Heart left ventricle (tissue), 16 donors: ENCODE measurements around the gene C11orf68. TPM values are rescaled to one million over a fixed set of nuclear protein-coding genes. Genes with fewer than 3 reads are reported as not detected.

Experiments used
- ATAC-seq, 4 donors: fragments of 200-7000 bp; cut with Tn5 transposase; one replicate each; pipeline ENCODE4 v1.9.1; 2020 to 2022; ENCODE audit warnings: moderate library complexity in 4 of 4, mild to moderate bottlenecking in 3 of 4, moderate number of reproducible peaks in 1 of 4
- DNase-seq, 5 donors: peaks; one replicate each; pipeline ENCODE4 v3.0.0-alpha.2; 2020
- H3K27ac ChIP-seq, 12 donors: fragments of 200-600 bp; sonication (generic) in 4 of 12; one replicate each; pipeline versions ENCODE4 v1.5.0 to v1.8.0; 2016 to 2022; ENCODE audit warnings: mild to moderate bottlenecking in 2 of 12
- H3K27me3 ChIP-seq, 9 donors: fragments of 200-600 bp; sonication (generic) in 2 of 9; one replicate each; pipeline versions ENCODE4 v1.5.1 to v1.8.0; 2016 to 2022; ENCODE audit warnings: mild to moderate bottlenecking in 3 of 9
- H3K36me3 ChIP-seq, 9 donors: fragments of 200-600 bp; sonication (generic) in 2 of 9; one replicate each; pipeline versions ENCODE4 v1.5.0 to v1.8.0; 2018 to 2022; ENCODE audit warnings: mild to moderate bottlenecking in 2 of 9
- H3K4me1 ChIP-seq, 12 donors: fragments of 200-600 bp; sonication (generic) in 4 of 12; one replicate each; pipeline versions ENCODE4 v1.5.0 to v1.8.0; 2016 to 2022; ENCODE audit warnings: mild to moderate bottlenecking in 3 of 12
- H3K4me3 ChIP-seq, 12 donors: fragments of 200-600 bp; sonication (generic) in 4 of 12; one replicate each; pipeline versions ENCODE4 v1.5.0 to v1.8.0; 2017 to 2022; ENCODE audit warnings: mild to moderate bottlenecking in 9 of 12, moderate library complexity in 4 of 12
- H3K9me3 ChIP-seq, 12 donors: fragments of 200-600 bp; sonication (generic) in 4 of 12; one replicate each; pipeline versions ENCODE4 v1.5.0 to v1.8.0; 2016 to 2022; ENCODE audit warnings: mild to moderate bottlenecking in 1 of 12
- POLR2A ChIP-seq, 2 donors: fragments of 450-650 bp; IDR thresholded peaks; one replicate each; pipeline ENCODE4 v1.6.1; 2017; ENCODE audit warnings: antibody characterized with exemption in 2 of 2, mild to moderate bottlenecking in 2 of 2, moderate library complexity in 2 of 2
- WGBS, 4 donors: extraction: QIAGEN DNeasy Blood & Tissue Kit in 2 of 4; methylation state at CpG; one replicate each; pipeline versions ENCODE4 v1.1.5 to v1.1.7; 2013 to 2018; 5-methylcytosine and 5-hydroxymethylcytosine counted together
- intact Hi-C, 10 donors: fragments of 100-400 bp; cut with DNase I; formaldehyde crosslinking; loops; one replicate each; pipeline versions ENCODE4 v1.11.1 to v1.14.2; 2022
- polyA plus RNA-seq, 2 donors: library from polyadenylated mRNA; stranded (reverse); fragments of 200-250 nt; gene quantifications; one replicate each; pipeline ENCODE4 v1.2.3, GENCODE V29; 2013
- total RNA-seq, 9 donors: library from RNA; depleted of rRNA in 2 of 9; stranded (reverse); fragments of >200 nt in 2 of 9; fragmentation: NEBNext Ultra II Directional in 3 of 9; extraction: Animal tissue kit (Norgen Biotek cat#: 25700) in 3 of 9; gene quantifications; one replicate each; pipeline versions ENCODE4 v1.1.0 to v1.2.4, GENCODE V29; 2016 to 2023
- TF ChIP-seq, protein P1 (sequence below), 12 donors: fragments of 200-600 bp; sonication (generic) in 4 of 12; IDR thresholded peaks; one replicate each; pipeline versions ENCODE4 v1.5.0 to v1.8.0; 2018 to 2022; ENCODE audit warnings: antibody characterized with exemption in 12 of 12, mild to moderate bottlenecking in 5 of 12
- donor health status: ischemic (EF 13 %, LVEDD 7.1; RV severe dilation, severe dysfunction).
- donor health status: healthy with polysubstance abuse.
- donor health status: DM: no; HTN: yes; CAD: no.
- donor health status: DM: no; HTN: no; CAD: no.
- donor health status: ischemic (EF 25% LVEDD 6.9; RV normal size, moderate dysfunction).
- donor health status: ischemic (EF 25% LVEDD 5.7; RV mildly dilated, moderate dysfunction).
- donor health status: healthy.
- donor health status: DM: yes; HTN: yes; CAD: no.
- donor health status: ischemic (EF 35%, LVEDD 5.7; RV mildly dilated, moderate dysfunction).
- donor health status: nonischemic (EF 11% LVEDD 7.7; RV severe dilation, severe dysfunction).
- donor health status: DM: yes; HTN: yes; CAD: no.
- donor health status: PGD.
- donor health status: ischemic (EF 29% LVEDD 5.4; RV normal size, mild dysfunction).
- donor health status: nonischemic (EF 23%, LVEDD 6.1; RV moderate dilation, normal function).

C11orf68 gene
- total and polyA plus RNA-seq, 11 donors, result 17.0 to 49.0 (median 39.5) TPM

DNA sequence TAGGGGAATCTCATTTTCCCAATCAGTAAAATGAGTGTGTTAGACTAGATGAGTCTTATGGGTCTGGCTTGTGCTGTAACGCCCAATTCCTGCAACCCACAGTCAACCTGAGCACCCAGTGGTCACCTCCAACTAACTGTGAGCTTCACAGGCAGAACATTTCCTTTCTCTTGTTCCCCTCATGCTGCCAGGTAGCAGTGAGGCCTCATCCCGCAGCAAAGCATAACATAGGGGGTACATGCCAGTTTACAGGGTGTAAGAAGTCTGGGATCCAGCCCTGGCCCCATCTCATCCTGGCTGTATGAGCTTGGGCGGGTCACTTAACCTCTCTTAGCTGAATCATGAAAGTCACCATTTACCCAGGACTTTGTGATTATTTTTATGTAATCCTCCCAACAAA, 50.0 kb downstream of the C11orf68 start:
- Histone ChIP-seq H3K9me3 (no peaks in the 10 kb centered on the region), H3K27ac (peak overlapping the region in 1 of 12 donors; percentile 22), H3K4me1 (peaks cover 3 to 40% (median 20%) of the 10 kb centered on the region in 12 donors), H3K4me3 (no peak overlapping the region), H3K27me3 (no peaks in the 10 kb centered on the region), H3K36me3 (peaks cover 0 to 68% (median 59%) of the 10 kb centered on the region in 9 donors)
- WGBS, 4 donors, result 90 to 97% (median 93%) methylated on average over 3 of the region's 3 CpGs
- no peak for ATAC-seq
- peak in 1 of 5 donors; percentile 33 for DNase-seq
- intact Hi-C loops, result loop anchor here in 1 of 10 donors (10.0 kb wide), 1 partner anchor 476 kb away; the partner anchor contains the start of genes B4GAT1 and BRMS1
- TF ChIP-seq, protein P1, sequence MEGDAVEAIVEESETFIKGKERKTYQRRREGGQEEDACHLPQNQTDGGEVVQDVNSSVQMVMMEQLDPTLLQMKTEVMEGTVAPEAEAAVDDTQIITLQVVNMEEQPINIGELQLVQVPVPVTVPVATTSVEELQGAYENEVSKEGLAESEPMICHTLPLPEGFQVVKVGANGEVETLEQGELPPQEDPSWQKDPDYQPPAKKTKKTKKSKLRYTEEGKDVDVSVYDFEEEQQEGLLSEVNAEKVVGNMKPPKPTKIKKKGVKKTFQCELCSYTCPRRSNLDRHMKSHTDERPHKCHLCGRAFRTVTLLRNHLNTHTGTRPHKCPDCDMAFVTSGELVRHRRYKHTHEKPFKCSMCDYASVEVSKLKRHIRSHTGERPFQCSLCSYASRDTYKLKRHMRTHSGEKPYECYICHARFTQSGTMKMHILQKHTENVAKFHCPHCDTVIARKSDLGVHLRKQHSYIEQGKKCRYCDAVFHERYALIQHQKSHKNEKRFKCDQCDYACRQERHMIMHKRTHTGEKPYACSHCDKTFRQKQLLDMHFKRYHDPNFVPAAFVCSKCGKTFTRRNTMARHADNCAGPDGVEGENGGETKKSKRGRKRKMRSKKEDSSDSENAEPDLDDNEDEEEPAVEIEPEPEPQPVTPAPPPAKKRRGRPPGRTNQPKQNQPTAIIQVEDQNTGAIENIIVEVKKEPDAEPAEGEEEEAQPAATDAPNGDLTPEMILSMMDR (IDR thresholded peaks at IDR 0.05), result no peak
- no peak for TF ChIP-seq POLR2A (IDR thresholded peaks at IDR 0.05)

DNA sequence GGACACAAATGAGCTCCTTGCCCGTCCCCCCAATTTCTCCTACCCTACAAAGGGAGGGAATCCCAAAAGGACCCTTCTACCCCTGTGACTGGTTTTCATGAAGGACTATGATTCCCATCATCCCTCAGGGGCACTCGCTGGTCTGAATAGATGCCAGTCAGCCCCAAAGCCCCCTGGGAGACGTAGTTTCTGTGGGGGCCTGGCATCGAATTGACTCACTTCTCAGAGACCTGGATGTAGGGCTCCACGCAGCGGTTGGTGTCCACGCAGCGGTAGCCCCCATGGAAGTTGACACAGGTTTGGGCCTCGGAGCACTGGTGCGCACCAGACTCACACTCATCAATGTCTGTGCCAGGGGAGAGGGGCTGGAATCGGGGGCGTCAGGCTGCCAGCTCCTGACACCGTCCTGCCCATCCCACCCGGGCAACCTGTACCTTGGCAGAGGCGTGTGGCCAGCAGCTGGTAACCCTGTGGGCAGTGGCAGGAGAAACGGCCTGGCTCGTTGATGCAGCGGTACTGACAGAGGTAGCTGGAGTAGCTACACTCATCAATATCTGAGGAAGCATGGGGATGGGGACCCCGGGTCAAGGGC, 50.7 kb downstream of the C11orf68 start:
- peaks cover 3 to 38% (median 19%) of the 10 kb centered on the region in 12 donors for H3K4me1 ChIP-seq
- H3K36me3 ChIP-seq, result peaks cover 0 to 75% (median 66%) of the 10 kb centered on the region in 9 donors
- no peaks in the 10 kb centered on the region for H3K27me3 ChIP-seq
- H3K4me3 ChIP-seq, result no peak overlapping the region
- DNase-seq (peak in 1 of 5 donors; percentile 49), ATAC-seq (no peak)
- H3K9me3 ChIP-seq, result no peaks in the 10 kb centered on the region
- intact Hi-C loops, result loop anchor here in 1 of 10 donors (10.0 kb wide), 1 partner anchor 477 kb away; the partner anchor contains the start of genes B4GAT1 and BRMS1
- H3K27ac ChIP-seq, result peak overlapping the region in 1 of 12 donors; percentile 20
- WGBS, 4 donors, result 83 to 93% (median 88%) methylated on average over 14 to 19 of the region's 19 CpGs
- TF ChIP-seq POLR2A (IDR thresholded peaks at IDR 0.05), result peak in 1 of 2 donors; percentile 10
- TF ChIP-seq, protein P1 (IDR thresholded peaks at IDR 0.05), result no peak

DNA sequence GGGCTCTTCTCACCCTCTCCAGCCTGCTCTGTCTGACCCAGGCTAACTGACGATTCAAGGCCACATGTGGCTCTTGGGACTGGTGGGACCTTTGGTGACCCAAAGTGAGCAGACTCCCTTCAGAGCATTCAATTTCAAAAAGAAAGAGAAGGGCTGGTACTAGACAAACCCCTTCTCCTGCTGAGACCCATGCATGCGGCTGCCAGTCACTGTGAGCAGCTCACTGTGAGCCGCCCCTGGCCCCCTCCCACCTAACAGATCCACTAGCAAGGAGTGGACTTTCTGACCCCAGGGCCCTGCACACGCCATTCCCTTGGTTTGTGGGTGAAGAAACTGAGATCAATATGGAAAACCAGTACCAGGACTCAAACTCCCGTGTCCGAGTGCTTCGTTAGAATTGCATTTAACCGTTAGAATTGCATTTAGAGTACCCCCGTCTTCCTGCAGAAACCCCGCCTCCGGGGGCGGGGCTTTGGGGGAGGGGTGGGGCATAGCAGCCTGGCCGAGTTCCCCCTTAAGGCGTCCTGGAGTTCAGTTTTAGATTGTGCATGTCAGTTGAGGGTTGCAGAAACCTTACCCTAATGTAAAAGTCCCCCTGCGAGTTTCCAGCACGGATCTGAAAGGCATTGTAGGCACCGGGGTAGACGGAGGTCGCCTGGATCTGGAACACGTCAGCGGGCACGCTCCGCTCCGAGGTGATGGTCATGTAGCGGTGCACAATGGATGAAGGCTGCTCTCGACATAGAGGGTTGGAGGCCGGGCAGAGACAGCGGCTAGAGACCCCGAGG, 51.4 kb downstream of the C11orf68 start:
- DNase-seq (peak in 2 of 5 donors; percentile 17 to 54), ATAC-seq (no peak)
- Histone ChIP-seq H3K36me3 (peaks cover 0 to 82% (median 73%) of the 10 kb centered on the region in 9 donors), H3K9me3 (no peaks in the 10 kb centered on the region), H3K27ac (no peak overlapping the region), H3K27me3 (no peaks in the 10 kb centered on the region), H3K4me3 (no peak overlapping the region), H3K4me1 (peaks cover 0 to 38% (median 19%) of the 10 kb centered on the region in 12 donors)
- intact Hi-C loops, result loop anchor here in 1 of 10 donors (10.0 kb wide), 1 partner anchor 477 kb away; the partner anchor contains the start of genes B4GAT1 and BRMS1
- 56 to 65% (median 60%) methylated on average over 28 to 29 of the region's 29 CpGs for WGBS, 4 donors
- no peak for TF ChIP-seq POLR2A (IDR thresholded peaks at IDR 0.05)
- TF ChIP-seq, protein P1 (IDR thresholded peaks at IDR 0.05), result no peak

Other genes starting within 250 kb of the C11orf68 start
- 10 to 100 TPM; 36.4 to 52.5 (median 40.1) TPM for gene KAT5, start 206.8 kb downstream of the C11orf68 start, total RNA-seq
- gene KAT5, start 206.8 kb downstream of the C11orf68 start, polyA plus RNA-seq, result 10 to 100 TPM; 39.4 to 62.5 TPM
- gene RNASEH2C, start 198.3 kb downstream of the C11orf68 start, total RNA-seq, result 100 to 1,000 TPM in 2 of 9 donors, 10 to 100 TPM in 7; 31.7 to 131 (median 44.6) TPM
- 100 to 1,000 TPM in 1 of 2 donors, 10 to 100 TPM in 1; 90.5 to 120 TPM for gene RNASEH2C, start 198.3 kb downstream of the C11orf68 start, polyA plus RNA-seq
- gene AP5B1, start 138.1 kb downstream of the C11orf68 start, total RNA-seq, result 10 to 100 TPM in 2 of 9 donors, 1 to 10 TPM in 7; 5.4 to 17.7 (median 8.7) TPM
- gene AP5B1, start 138.1 kb downstream of the C11orf68 start, polyA plus RNA-seq, result 1 to 10 TPM; 4.4 to 9.5 TPM
- not detected for gene OVOL1, start 132.0 kb downstream of the C11orf68 start, total RNA-seq
- not detected for gene OVOL1, start 132.0 kb downstream of the C11orf68 start, polyA plus RNA-seq
- gene SNX32, start 85.1 kb downstream of the C11orf68 start, total RNA-seq, result under 1 TPM in 4 of 9 donors, not detected in 5; 0.13 to 0.52 (median 0.37) TPM
- under 1 TPM; 0.11 to 0.54 TPM for gene SNX32, start 85.1 kb downstream of the C11orf68 start, polyA plus RNA-seq
- 100 to 1,000 TPM; 289 to 839 (median 424) TPM for gene CFL1, start 60.9 kb downstream of the C11orf68 start, total RNA-seq
- 100 to 1,000 TPM; 289 to 973 TPM for gene CFL1, start 60.9 kb downstream of the C11orf68 start, polyA plus RNA-seq
- 10 to 100 TPM; 24.6 to 39.6 (median 35.5) TPM for gene MUS81, start 58.6 kb downstream of the C11orf68 start, total RNA-seq
- 10 to 100 TPM; 53.0 to 56.1 TPM for gene MUS81, start 58.6 kb downstream of the C11orf68 start, polyA plus RNA-seq
- 100 to 1,000 TPM in 3 of 9 donors, 10 to 100 TPM in 6; 67.7 to 123 (median 88.7) TPM for gene EFEMP2, start 46.3 kb downstream of the C11orf68 start, total RNA-seq
- gene EFEMP2, start 46.3 kb downstream of the C11orf68 start, polyA plus RNA-seq, result 10 to 100 TPM; 43.6 to 86.6 TPM
- gene CTSW, start 39.2 kb downstream of the C11orf68 start, total RNA-seq, result 1 to 10 TPM in 3 of 9 donors, under 1 TPM in 5, not detected in 1; 0.16 to 9.4 (median 0.90) TPM
- under 1 TPM; 0.17 to 0.53 TPM for gene CTSW, start 39.2 kb downstream of the C11orf68 start, polyA plus RNA-seq
- 10 to 100 TPM; 48.2 to 93.9 (median 57.3) TPM for gene FIBP, start 30.6 kb downstream of the C11orf68 start, total RNA-seq
- gene FIBP, start 30.6 kb downstream of the C11orf68 start, polyA plus RNA-seq, result 10 to 100 TPM; 35.0 to 74.7 TPM
- 10 to 100 TPM; 32.3 to 78.1 (median 36.9) TPM for gene CCDC85B, start 28.4 kb downstream of the C11orf68 start, total RNA-seq
- 10 to 100 TPM; 31.3 to 62.1 TPM for gene CCDC85B, start 28.4 kb downstream of the C11orf68 start, polyA plus RNA-seq
- 10 to 100 TPM in 1 of 9 donors, 1 to 10 TPM in 6, under 1 TPM in 2; 0.22 to 13.7 (median 1.5) TPM for gene FOSL1, start 18.7 kb downstream of the C11orf68 start, total RNA-seq
- 10 to 100 TPM in 1 of 2 donors, 1 to 10 TPM in 1; 1.2 to 48.1 TPM for gene FOSL1, start 18.7 kb downstream of the C11orf68 start, polyA plus RNA-seq
- gene DRAP1, start 364 bp upstream of the C11orf68 start, total RNA-seq, result 100 to 1,000 TPM in 4 of 9 donors, 10 to 100 TPM in 5; 76.5 to 144 (median 96.9) TPM
- 100 to 1,000 TPM; 168 to 180 TPM for gene DRAP1, start 364 bp upstream of the C11orf68 start, polyA plus RNA-seq
- gene TSGA10IP, start 26.4 kb upstream of the C11orf68 start, total RNA-seq, result under 1 TPM in 1 of 9 donors, not detected in 8; 0.51 TPM
- gene TSGA10IP, start 26.4 kb upstream of the C11orf68 start, polyA plus RNA-seq, result not detected
- gene SART1, start 42.7 kb upstream of the C11orf68 start, total RNA-seq, result 10 to 100 TPM; 21.6 to 57.2 (median 31.1) TPM
- 10 to 100 TPM; 40.4 to 70.1 TPM for gene SART1, start 42.7 kb upstream of the C11orf68 start, polyA plus RNA-seq
- gene EIF1AD, start 83.1 kb upstream of the C11orf68 start, total RNA-seq, result 10 to 100 TPM; 13.0 to 25.2 (median 20.7) TPM
- 10 to 100 TPM; 12.9 to 44.0 TPM for gene EIF1AD, start 83.1 kb upstream of the C11orf68 start, polyA plus RNA-seq
- gene BANF1, start 83.4 kb upstream of the C11orf68 start, total RNA-seq, result 100 to 1,000 TPM in 7 of 9 donors, 10 to 100 TPM in 2; 68.7 to 227 (median 187) TPM
- 100 to 1,000 TPM; 220 to 345 TPM for gene BANF1, start 83.4 kb upstream of the C11orf68 start, polyA plus RNA-seq
- 1 to 10 TPM in 3 of 9 donors, under 1 TPM in 1, not detected in 5; 0.87 to 8.3 (median 2.3) TPM for gene CST6, start 92.9 kb upstream of the C11orf68 start, total RNA-seq
- 1 to 10 TPM in 1 of 2 donors, not detected in 1; 6.3 TPM for gene CST6, start 92.9 kb upstream of the C11orf68 start, polyA plus RNA-seq
- under 1 TPM in 2 of 9 donors, not detected in 7; 0.35 to 0.91 TPM for gene CATSPER1, start 107.4 kb upstream of the C11orf68 start, total RNA-seq
- under 1 TPM in 1 of 2 donors, not detected in 1; 0.12 TPM for gene CATSPER1, start 107.4 kb upstream of the C11orf68 start, polyA plus RNA-seq
- 1 to 10 TPM in 8 of 9 donors, under 1 TPM in 1; 0.96 to 4.9 (median 2.4) TPM for gene GAL3ST3, start 130.1 kb upstream of the C11orf68 start, total RNA-seq
- 1 to 10 TPM in 1 of 2 donors, under 1 TPM in 1; 0.08 to 1.1 TPM for gene GAL3ST3, start 130.1 kb upstream of the C11orf68 start, polyA plus RNA-seq
- 10 to 100 TPM; 69.8 to 92.9 (median 79.6) TPM for gene SF3B2, start 133.3 kb upstream of the C11orf68 start, total RNA-seq
- gene SF3B2, start 133.3 kb upstream of the C11orf68 start, polyA plus RNA-seq, result 100 to 1,000 TPM in 1 of 2 donors, 10 to 100 TPM in 1; 43.5 to 106 TPM
- gene PACS1, start 151.2 kb upstream of the C11orf68 start, total RNA-seq, result 100 to 1,000 TPM in 3 of 9 donors, 10 to 100 TPM in 6; 39.2 to 151 (median 90.4) TPM
- gene PACS1, start 151.2 kb upstream of the C11orf68 start, polyA plus RNA-seq, result 10 to 100 TPM; 30.6 to 40.2 TPM